ENCODE data around the gene ROPN1. TPM values are rescaled to one million over a fixed set of nuclear protein-coding genes. Genes with fewer than 3 reads are reported as not detected.
A peak's percentile ranks its signal among the peaks of the same experiment; 100 is the strongest.
"Not testable (repeated sequence)": the region's sequence is repeated elsewhere in the genome, so short reads cannot be mapped to it uniquely, and the experiment has no call there.

Gene ROPN1
- total RNA-seq, 1 donor: under 0.01 TPM

GRCh38 chr3:123984957-123985356 lies 7.0 kb downstream of the ROPN1 start:
- TF ChIP-seq, protein P1, sequence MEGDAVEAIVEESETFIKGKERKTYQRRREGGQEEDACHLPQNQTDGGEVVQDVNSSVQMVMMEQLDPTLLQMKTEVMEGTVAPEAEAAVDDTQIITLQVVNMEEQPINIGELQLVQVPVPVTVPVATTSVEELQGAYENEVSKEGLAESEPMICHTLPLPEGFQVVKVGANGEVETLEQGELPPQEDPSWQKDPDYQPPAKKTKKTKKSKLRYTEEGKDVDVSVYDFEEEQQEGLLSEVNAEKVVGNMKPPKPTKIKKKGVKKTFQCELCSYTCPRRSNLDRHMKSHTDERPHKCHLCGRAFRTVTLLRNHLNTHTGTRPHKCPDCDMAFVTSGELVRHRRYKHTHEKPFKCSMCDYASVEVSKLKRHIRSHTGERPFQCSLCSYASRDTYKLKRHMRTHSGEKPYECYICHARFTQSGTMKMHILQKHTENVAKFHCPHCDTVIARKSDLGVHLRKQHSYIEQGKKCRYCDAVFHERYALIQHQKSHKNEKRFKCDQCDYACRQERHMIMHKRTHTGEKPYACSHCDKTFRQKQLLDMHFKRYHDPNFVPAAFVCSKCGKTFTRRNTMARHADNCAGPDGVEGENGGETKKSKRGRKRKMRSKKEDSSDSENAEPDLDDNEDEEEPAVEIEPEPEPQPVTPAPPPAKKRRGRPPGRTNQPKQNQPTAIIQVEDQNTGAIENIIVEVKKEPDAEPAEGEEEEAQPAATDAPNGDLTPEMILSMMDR (IDR thresholded peaks at IDR 0.05; ENCODE audit: insufficient read depth, low read depth, low read length): no peak
- no peak for DNase-seq (ENCODE audit: low read depth)

GRCh38 chr3:123984350-123984749 lies 7.6 kb downstream of the ROPN1 start:
- no peak for DNase-seq (ENCODE audit: low read depth)
- no peak overlapping the region for H3K4me3 ChIP-seq (ENCODE audit: low read depth, low read length)
- TF ChIP-seq, protein P1 (IDR thresholded peaks at IDR 0.05; ENCODE audit: insufficient read depth, low read depth, low read length): no peak

More at GRCh38 chr3:123984957-123985356, 7.0 kb downstream of the ROPN1 start:
- no peak overlapping the region for H3K4me3 ChIP-seq (ENCODE audit: low read depth, low read length)

DNA sequence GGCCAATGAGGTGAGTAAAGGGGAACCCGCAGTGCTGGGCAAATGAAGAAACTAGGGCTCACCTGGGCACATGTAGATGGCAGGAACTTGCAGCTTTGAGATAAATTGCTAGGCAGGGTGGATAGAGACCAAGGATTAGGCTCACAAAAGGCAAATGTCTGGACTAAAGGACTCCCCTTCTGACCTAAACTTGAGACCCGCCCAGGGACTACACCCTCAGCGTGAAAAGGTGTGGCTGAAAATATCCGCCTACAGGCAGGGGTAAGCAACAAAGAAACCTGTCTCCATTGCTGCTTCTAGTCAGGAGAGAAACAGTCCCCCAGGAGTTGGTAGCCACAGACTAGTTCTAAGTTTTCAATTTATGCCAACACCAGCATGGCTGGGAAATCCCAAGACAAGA lies 10.6 kb downstream of the ROPN1 start:
- not testable (repeated sequence) for DNase-seq (ENCODE audit: low read depth); H3K4me3 ChIP-seq (ENCODE audit: low read depth, low read length)

DNA sequence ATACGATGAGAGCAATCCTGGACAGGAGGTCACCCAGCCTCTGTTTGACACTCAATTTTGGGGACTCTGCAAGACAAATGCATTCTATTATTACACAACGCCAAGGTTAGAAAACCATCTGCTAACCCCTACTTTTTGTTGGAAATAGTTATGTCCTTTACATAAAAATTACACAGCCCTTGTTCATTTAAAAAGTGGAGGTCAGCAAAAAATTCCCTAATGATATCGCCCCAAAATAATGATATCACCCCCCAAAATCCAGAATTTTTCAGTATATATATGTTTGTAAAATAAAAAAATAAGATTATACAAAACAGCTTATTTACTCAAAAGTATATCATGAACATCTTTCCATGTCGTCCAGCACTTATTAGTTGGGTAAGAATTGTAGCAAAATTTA lies 11.4 kb downstream of the ROPN1 start:
- no peak overlapping the region for H3K4me3 ChIP-seq (ENCODE audit: low read depth, low read length)
- TF ChIP-seq, protein P1 (IDR thresholded peaks at IDR 0.05; ENCODE audit: insufficient read depth, low read depth, low read length): no peak
- no peak for DNase-seq (ENCODE audit: low read depth)

DNA sequence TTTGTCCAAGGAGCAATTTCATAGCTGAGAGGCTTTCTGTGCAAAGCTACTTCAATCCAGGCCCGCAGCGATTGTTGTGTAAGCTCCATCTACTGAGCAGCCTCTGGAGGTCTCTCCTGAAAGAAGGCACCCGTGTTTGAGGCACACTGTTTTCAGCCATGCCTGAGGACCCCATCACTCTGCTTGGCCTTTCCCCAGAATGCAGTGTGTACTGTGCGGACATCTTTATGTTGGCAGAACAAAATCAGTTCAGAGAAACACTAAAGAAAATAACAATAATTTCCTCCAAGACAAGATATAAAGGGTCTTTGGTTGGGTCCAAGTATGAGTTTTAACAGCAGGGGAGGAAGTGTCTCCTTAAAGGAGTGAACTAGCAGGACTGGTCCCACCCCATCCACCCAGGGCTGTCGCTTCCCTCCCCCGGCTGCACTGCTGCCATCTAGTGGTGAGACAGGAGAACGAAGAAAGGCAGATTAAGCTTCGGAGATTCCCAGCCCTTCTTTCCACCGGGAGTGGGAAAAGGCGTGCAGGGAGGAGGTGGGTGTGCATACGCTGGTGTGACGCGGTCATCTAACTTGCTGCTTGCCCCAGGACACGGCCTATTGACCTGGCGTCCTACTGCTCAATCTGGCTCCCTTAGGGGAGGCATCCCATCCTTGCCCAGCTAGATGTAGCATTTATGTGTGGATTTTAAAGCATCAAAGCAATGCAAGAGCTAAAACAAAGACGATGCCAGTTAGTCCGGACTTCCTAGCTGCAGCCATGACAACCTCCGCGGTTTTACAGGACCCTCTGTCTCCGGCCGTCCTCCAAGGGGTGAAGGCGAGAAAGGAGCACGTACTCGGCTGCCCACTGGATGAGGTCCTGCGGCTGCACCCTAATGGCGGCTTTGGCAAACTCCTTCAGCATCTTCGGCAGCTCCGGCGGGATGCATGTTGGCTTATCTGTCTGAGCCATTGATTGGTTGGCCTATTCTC lies 12.1 kb downstream of the ROPN1 start:
- peak; percentile 47 for DNase-seq (ENCODE audit: low read depth)
- H3K4me3 ChIP-seq (ENCODE audit: low read depth, low read length): peak overlapping the region; percentile 56
- TF ChIP-seq, protein P1 (IDR thresholded peaks at IDR 0.05; ENCODE audit: insufficient read depth, low read depth, low read length): peak; percentile 66

DNA sequence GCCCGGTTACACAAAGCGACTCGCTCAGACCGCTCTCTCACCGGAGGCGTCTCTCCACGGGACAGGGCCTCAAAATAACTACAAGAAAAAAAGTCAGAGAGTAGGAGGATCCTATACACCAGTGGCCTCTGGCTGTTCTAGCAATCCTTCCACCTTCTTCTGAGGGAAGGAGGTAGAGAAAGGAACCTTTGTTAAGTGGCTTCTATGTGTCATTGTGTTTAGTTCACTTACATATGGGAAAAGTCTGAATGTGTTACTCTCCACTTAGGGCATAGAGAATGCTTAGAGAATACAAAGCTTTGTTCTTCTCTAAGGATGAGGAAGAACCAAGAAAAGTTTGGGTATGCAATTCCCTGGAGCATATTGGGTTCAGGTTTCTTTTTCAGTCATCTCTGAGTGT lies 15.0 kb downstream of the ROPN1 start:
- not testable (repeated sequence) for DNase-seq (ENCODE audit: low read depth); H3K4me3 ChIP-seq (ENCODE audit: low read depth, low read length)

- DNase-seq (ENCODE audit: low read depth): peak; percentile 42
- not testable (repeated sequence) for H3K4me3 ChIP-seq (ENCODE audit: low read depth, low read length)
These were observed 15.6 kb downstream of the ROPN1 start for GRCh38 chr3:123976181-123976898.

- H3K4me3 ChIP-seq (ENCODE audit: low read depth, low read length); DNase-seq (ENCODE audit: low read depth): not testable (repeated sequence)
These were observed 16.9 kb downstream of the ROPN1 start for GRCh38 chr3:123975030-123975429.

- no peak overlapping the region for H3K4me3 ChIP-seq (ENCODE audit: low read depth, low read length)
- no peak for DNase-seq (ENCODE audit: low read depth)
- TF ChIP-seq, protein P1 (IDR thresholded peaks at IDR 0.05; ENCODE audit: insufficient read depth, low read depth, low read length): no peak
These were observed 20.5 kb downstream of the ROPN1 start for GRCh38 chr3:123971406-123971805.

GRCh38 chr3:123967260-123967659 lies 24.7 kb downstream of the ROPN1 start:
- not testable (repeated sequence) for DNase-seq (ENCODE audit: low read depth); H3K4me3 ChIP-seq (ENCODE audit: low read depth, low read length)

GRCh38 chr3:123966799-123967198 lies 25.1 kb downstream of the ROPN1 start:
- H3K4me3 ChIP-seq (ENCODE audit: low read depth, low read length); DNase-seq (ENCODE audit: low read depth): not testable (repeated sequence)

DNA sequence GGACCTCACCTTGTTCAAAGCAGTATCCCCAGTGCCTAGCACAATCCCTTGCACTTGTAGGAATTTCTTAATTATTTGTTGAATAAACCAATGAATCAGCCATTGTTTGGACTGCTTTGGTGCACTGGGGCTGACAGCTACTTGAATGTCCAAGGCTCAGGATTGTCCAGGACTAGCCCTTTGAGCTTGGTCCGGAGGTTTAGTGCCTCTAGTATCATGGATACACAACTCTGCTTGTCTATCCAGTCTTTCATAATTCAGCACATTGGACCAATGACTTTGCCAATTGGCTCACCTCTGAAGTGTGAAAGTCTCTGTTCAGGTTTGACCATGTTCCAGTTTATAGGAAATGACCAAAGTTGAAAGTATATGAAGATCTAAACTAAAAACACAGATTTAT lies 27.1 kb downstream of the ROPN1 start:
- not testable (repeated sequence) for H3K4me3 ChIP-seq (ENCODE audit: low read depth, low read length); DNase-seq (ENCODE audit: low read depth)
